ENCODE results near the gene DGKG.

DNA sequence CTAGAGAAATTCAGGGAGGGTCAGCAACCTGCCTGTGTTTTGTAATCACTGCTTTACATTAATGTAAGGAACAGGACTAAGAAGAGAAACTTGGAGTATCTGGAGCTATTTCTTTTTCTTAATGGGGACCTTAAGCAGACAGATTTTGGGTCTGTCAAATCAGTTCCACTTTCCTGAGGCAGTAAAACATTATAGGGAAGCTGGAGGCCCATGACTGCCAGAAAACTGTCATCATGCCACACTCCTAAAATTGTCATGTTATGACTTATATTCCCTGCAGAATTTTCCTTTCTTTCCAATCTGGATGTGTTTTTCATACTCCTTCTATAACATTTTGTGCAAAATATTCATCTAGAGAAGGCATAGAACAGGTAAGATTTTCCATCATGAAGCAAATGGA, 28.8 kb downstream of the DGKG start:
- TF ChIP-seq SREBF2 (IDR thresholded peaks at IDR 0.05) (no peak), POLR2A (IDR thresholded peaks at IDR 0.05; ENCODE audit: low read length) (no peak), BHLHE40 (IDR thresholded peaks at IDR 0.05; ENCODE audit: low read depth, low read length) (no peak), NFE2L2 (conservative IDR thresholded peaks at IDR 0.05; ENCODE audit: low read length) (no peak), CHD2 (IDR thresholded peaks at IDR 0.05; ENCODE audit: low read length, partially characterized antibody) (no peak), KDM1A (IDR thresholded peaks at IDR 0.05; ENCODE audit: low read depth) (no peak), RCOR1 (IDR thresholded peaks at IDR 0.05; ENCODE audit: low read depth, low read length) (no peak)
- TF ChIP-seq, protein P1, sequence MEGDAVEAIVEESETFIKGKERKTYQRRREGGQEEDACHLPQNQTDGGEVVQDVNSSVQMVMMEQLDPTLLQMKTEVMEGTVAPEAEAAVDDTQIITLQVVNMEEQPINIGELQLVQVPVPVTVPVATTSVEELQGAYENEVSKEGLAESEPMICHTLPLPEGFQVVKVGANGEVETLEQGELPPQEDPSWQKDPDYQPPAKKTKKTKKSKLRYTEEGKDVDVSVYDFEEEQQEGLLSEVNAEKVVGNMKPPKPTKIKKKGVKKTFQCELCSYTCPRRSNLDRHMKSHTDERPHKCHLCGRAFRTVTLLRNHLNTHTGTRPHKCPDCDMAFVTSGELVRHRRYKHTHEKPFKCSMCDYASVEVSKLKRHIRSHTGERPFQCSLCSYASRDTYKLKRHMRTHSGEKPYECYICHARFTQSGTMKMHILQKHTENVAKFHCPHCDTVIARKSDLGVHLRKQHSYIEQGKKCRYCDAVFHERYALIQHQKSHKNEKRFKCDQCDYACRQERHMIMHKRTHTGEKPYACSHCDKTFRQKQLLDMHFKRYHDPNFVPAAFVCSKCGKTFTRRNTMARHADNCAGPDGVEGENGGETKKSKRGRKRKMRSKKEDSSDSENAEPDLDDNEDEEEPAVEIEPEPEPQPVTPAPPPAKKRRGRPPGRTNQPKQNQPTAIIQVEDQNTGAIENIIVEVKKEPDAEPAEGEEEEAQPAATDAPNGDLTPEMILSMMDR (IDR thresholded peaks at IDR 0.05), result no peak

Measured in A549 (cell line).